Right lobe of liver (tissue), 4 donors: ENCODE measurements around the gene RXFP4.

ENCODE experiments used
- CTCF ChIP-seq, 4 donors: fragments of 200-600 bp in 3 of 4; fragments of 450-650 bp in 1 of 4; IDR thresholded peaks; one replicate each; pipeline versions ENCODE4 v1.5.1 to v1.8.0; 2016 to 2022; ENCODE audit warnings: antibody characterized with exemption in 4 of 4, mild to moderate bottlenecking in 2 of 4
- POLR2A ChIP-seq: fragments of 450-650 bp; IDR thresholded peaks from one replicate; pipeline ENCODE4 v1.6.1; 2017; ENCODE audit warnings: antibody characterized with exemption, mild to moderate bottlenecking
- donor health status: DM: no; HTN: no; CAD: no.
- donor health status: DM: no; HTN: no; CAD: no.
- donor health status: DM: no; HTN: yes; CAD: no.

- peak in 3 of 4 donors; percentile 9 to 14 (median 12) for TF ChIP-seq CTCF (IDR thresholded peaks at IDR 0.05)
- peak; percentile 56 for TF ChIP-seq POLR2A
Observed at GRCh38 chr1:155978325-155978972, 37.0 kb downstream of the RXFP4 start, which contains the start of gene ARHGEF2.
